ENCODE measurements around the gene NEK5.

DNA sequence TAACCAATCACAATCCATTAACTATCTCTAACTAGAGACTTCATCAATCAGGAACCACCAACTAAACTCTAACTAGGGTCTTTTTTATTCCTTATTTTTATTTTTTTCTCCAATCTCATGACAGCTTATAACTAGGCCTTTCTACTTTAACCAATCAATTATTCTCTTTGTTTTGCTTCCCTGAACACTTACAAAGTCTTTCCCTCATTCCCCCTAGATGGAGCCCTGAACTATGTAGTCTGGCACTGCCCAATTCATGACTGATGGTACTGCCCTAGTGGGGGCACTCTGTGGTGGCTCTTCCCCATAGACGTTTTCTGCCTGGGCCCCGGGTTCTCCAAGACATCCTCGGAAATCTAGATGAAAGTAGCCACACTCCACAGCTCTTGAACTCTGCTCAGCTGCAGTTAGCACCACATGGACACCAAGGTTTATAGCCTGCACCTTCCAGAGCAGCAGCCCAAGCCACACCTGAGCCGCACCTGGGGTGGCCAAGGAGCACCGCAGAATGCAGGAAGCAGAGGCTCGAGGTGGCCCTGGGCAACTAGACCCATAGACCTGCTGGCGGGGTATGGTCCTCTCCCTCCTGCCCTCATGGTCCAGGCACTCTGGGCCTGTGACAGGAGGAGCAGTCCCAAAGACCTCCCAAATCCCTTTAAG, 124.2 kb downstream of the NEK5 start:
- TF ChIP-seq POLR2AphosphoS5 (IDR thresholded peaks at IDR 0.05; ENCODE audit: borderline replicate concordance, low read depth, low read length) (no peak), EZH2 (IDR thresholded peaks at IDR 0.05) (no peak)
